ENCODE measurements around the gene WNT16. TPM values are rescaled to one million over a fixed set of nuclear protein-coding genes. Genes with fewer than 3 reads are reported as not detected.

Gene WNT16
- total RNA-seq, 1 experiment from 2014 or later, result 0.39 TPM

- Histone ChIP-seq H3K36me3 (ENCODE audit: control insufficient read depth, insufficient read depth, low read length) (peaks cover 21% of the 10 kb centered on the region; the same call in 1 of the 2 replicates), H3K9me3 (ENCODE audit: control insufficient read depth, insufficient read depth, low read depth, low read length) (no peaks in the 10 kb centered on the region), H3K27ac (ENCODE audit: low read length) (no peak overlapping the region), H3K27me3 (ENCODE audit: control insufficient read depth, insufficient read depth, low read length) (no peaks in the 10 kb centered on the region), H3K4me1 (ENCODE audit: control insufficient read depth, insufficient read depth, low read length) (no peaks in the 10 kb centered on the region; the same call in 1 of the 2 replicates), H3K4me3 (ENCODE audit: low read depth in 2 of 2, low read length in 2 of 2) (no peak overlapping the region)
- no peak for DNase-seq (ENCODE audit: low read depth, low spot score)
- in situ Hi-C loops (cut with HindIII; ENCODE audit: low pct_unique_long_range_greater_than_20kb, low sequenced_read_pairs) (no loop called here), intact Hi-C loops (cut with micrococcal nuclease; ENCODE audit: unreplicated experiment) (no loop called here)
- ChIA-PET POLR2A (no interaction called here), CTCF (no interaction called here)
- TF ChIP-seq POLR2AphosphoS5 (IDR thresholded peaks at IDR 0.05; ENCODE audit: low read depth, low read length) (no peak), REST (IDR thresholded peaks at IDR 0.05; ENCODE audit: insufficient read depth in 1 of 2, low read depth in 2 of 2, low read length in 1 of 2) (no peak), TCF7L2 (IDR thresholded peaks at IDR 0.05; ENCODE audit: low read depth, low read length) (no peak), SIN3A (IDR thresholded peaks at IDR 0.05; ENCODE audit: borderline replicate concordance, insufficient read depth, low read depth, low read length) (no peak), CTCF (IDR thresholded peaks at IDR 0.05) (no peak; the same call in 1 of the 2 replicates)
- no TSS peak for BruUV-seq (replicated peaks)
- no peak for ATAC-seq
These were observed 44.4 kb downstream of the WNT16 start for GRCh38 chr7:121373177-121373576.

GRCh38 chr7:121376979-121377378, 48.2 kb downstream of the WNT16 start:
- H3K36me3 ChIP-seq (ENCODE audit: control insufficient read depth, insufficient read depth, low read length), result peaks cover 17% of the 10 kb centered on the region; the same call in 1 of the 2 replicates
- intact Hi-C loops (cut with micrococcal nuclease; ENCODE audit: unreplicated experiment), result no loop called here

More at GRCh38 chr7:121376979-121377378, 48.2 kb downstream of the WNT16 start:
- in situ Hi-C loops (cut with HindIII; ENCODE audit: low pct_unique_long_range_greater_than_20kb, low sequenced_read_pairs), result no loop called here
- no peak overlapping the region for H3K4me3 ChIP-seq (ENCODE audit: low read depth in 2 of 2, low read length in 2 of 2)
- CTCF ChIA-PET, result no interaction called here
- TF ChIP-seq CTCF (IDR thresholded peaks at IDR 0.05), result no peak
- no peak for TF ChIP-seq POLR2AphosphoS5 (IDR thresholded peaks at IDR 0.05; ENCODE audit: low read depth, low read length)
- no peak for TF ChIP-seq SIN3A (IDR thresholded peaks at IDR 0.05; ENCODE audit: borderline replicate concordance, insufficient read depth, low read depth, low read length)
- TF ChIP-seq TCF7L2 (IDR thresholded peaks at IDR 0.05; ENCODE audit: low read depth, low read length), result no peak
- no peak for TF ChIP-seq REST (IDR thresholded peaks at IDR 0.05; ENCODE audit: insufficient read depth in 1 of 2, low read depth in 2 of 2, low read length in 1 of 2)
- H3K4me1 ChIP-seq (ENCODE audit: control insufficient read depth, insufficient read depth, low read length), result no peaks in the 10 kb centered on the region
- DNase-seq (ENCODE audit: low read depth, low spot score) (no peak), ATAC-seq (no peak)
- no peaks in the 10 kb centered on the region for H3K27me3 ChIP-seq (ENCODE audit: control insufficient read depth, insufficient read depth, low read length)
- no TSS peak for BruUV-seq (replicated peaks)
- H3K9me3 ChIP-seq (ENCODE audit: control insufficient read depth, insufficient read depth, low read depth, low read length), result no peaks in the 10 kb centered on the region
- POLR2A ChIA-PET, result no interaction called here
- H3K27ac ChIP-seq (ENCODE audit: low read length), result no peak overlapping the region
